ENCODE measurements around the gene DYRK1A.
"Not testable (repeated sequence)": the region's sequence is repeated elsewhere in the genome, so short reads cannot be mapped to it uniquely, and the experiment has no call there.

DYRK1A gene

GRCh38 chr21:37534431-37534830 lies 167.9 kb downstream of the DYRK1A start:
- Histone ChIP-seq H3K9ac (ENCODE audit: insufficient read length) (no peak overlapping the region), H3K9me3 (ENCODE audit: low read depth, low read length) (no peaks in the 10 kb centered on the region), H3K36me3 (ENCODE audit: insufficient read depth, low read length) (no peaks in the 10 kb centered on the region), H3K4me3 (no peak overlapping the region), H3K27ac (no peak overlapping the region)
- no peak for DNase-seq (ENCODE audit: low read depth, low spot score)
- no peak for TF ChIP-seq POLR2AphosphoS5 (IDR thresholded peaks at IDR 0.05; ENCODE audit: borderline replicate concordance, low read depth, low read length)
- TF ChIP-seq FOXP2 (optimal IDR thresholded peaks at IDR 0.05; ENCODE audit: control extremely low read depth, extremely low read length, insufficient read depth): no peak
- no peak for TF ChIP-seq EZH2 (IDR thresholded peaks at IDR 0.05)

GRCh38 chr21:37535130-37535529 lies 168.6 kb downstream of the DYRK1A start:
- no peaks in the 10 kb centered on the region for H3K9me3 ChIP-seq (ENCODE audit: low read depth, low read length)
- TF ChIP-seq EZH2 (IDR thresholded peaks at IDR 0.05) (no peak), POLR2AphosphoS5 (IDR thresholded peaks at IDR 0.05; ENCODE audit: borderline replicate concordance, low read depth, low read length) (no peak), FOXP2 (optimal IDR thresholded peaks at IDR 0.05; ENCODE audit: control extremely low read depth, extremely low read length, insufficient read depth) (no peak)

GRCh38 chr21:37535672-37536071 lies 169.1 kb downstream of the DYRK1A start:
- no peak for DNase-seq (ENCODE audit: low read depth, low spot score)
- TF ChIP-seq POLR2AphosphoS5 (IDR thresholded peaks at IDR 0.05; ENCODE audit: borderline replicate concordance, low read depth, low read length): no peak
- no peak for TF ChIP-seq FOXP2 (optimal IDR thresholded peaks at IDR 0.05; ENCODE audit: control extremely low read depth, extremely low read length, insufficient read depth)
- TF ChIP-seq EZH2 (IDR thresholded peaks at IDR 0.05): no peak
- H3K4me3 ChIP-seq: no peak overlapping the region

More at GRCh38 chr21:37535130-37535529, 168.6 kb downstream of the DYRK1A start:
- no peaks in the 10 kb centered on the region for H3K36me3 ChIP-seq (ENCODE audit: insufficient read depth, low read length)
- no peak overlapping the region for H3K9ac ChIP-seq (ENCODE audit: insufficient read length)
- no peak overlapping the region for H3K4me3 ChIP-seq
- DNase-seq (ENCODE audit: low read depth, low spot score): no peak
- H3K27ac ChIP-seq: no peak overlapping the region

GRCh38 chr21:37536616-37537278 lies 170.2 kb downstream of the DYRK1A start:
- no peak for DNase-seq (ENCODE audit: low read depth, low spot score)
- Histone ChIP-seq H3K9me3 (ENCODE audit: low read depth, low read length) (no peaks in the 10 kb centered on the region), H3K36me3 (ENCODE audit: insufficient read depth, low read length) (no peaks in the 10 kb centered on the region), H3K4me3 (no peak overlapping the region), H3K9ac (ENCODE audit: insufficient read length) (no peak overlapping the region), H3K27ac (no peak overlapping the region)
- no peak for TF ChIP-seq EZH2 (IDR thresholded peaks at IDR 0.05)
- TF ChIP-seq POLR2AphosphoS5 (IDR thresholded peaks at IDR 0.05; ENCODE audit: borderline replicate concordance, low read depth, low read length): no peak
- TF ChIP-seq FOXP2 (optimal IDR thresholded peaks at IDR 0.05; ENCODE audit: control extremely low read depth, extremely low read length, insufficient read depth): no peak

More at GRCh38 chr21:37535672-37536071, 169.1 kb downstream of the DYRK1A start:
- Histone ChIP-seq H3K27ac (no peak overlapping the region), H3K36me3 (ENCODE audit: insufficient read depth, low read length) (no peaks in the 10 kb centered on the region), H3K9ac (ENCODE audit: insufficient read length) (no peak overlapping the region), H3K9me3 (ENCODE audit: low read depth, low read length) (no peaks in the 10 kb centered on the region)

GRCh38 chr21:37537391-37537996 lies 170.9 kb downstream of the DYRK1A start:
- DNase-seq (ENCODE audit: low read depth, low spot score): no peak
- H3K36me3 ChIP-seq (ENCODE audit: insufficient read depth, low read length): no peaks in the 10 kb centered on the region
- TF ChIP-seq POLR2AphosphoS5 (IDR thresholded peaks at IDR 0.05; ENCODE audit: borderline replicate concordance, low read depth, low read length) (no peak), EZH2 (IDR thresholded peaks at IDR 0.05) (no peak), FOXP2 (optimal IDR thresholded peaks at IDR 0.05; ENCODE audit: control extremely low read depth, extremely low read length, insufficient read depth) (no peak)
- H3K9me3 ChIP-seq (ENCODE audit: low read depth, low read length): no peaks in the 10 kb centered on the region
- H3K9ac ChIP-seq (ENCODE audit: insufficient read length): no peak overlapping the region
- no peak overlapping the region for H3K27ac ChIP-seq
- H3K4me3 ChIP-seq: no peak overlapping the region

- Histone ChIP-seq H3K36me3 (ENCODE audit: insufficient read depth, low read length) (no peaks in the 10 kb centered on the region), H3K9ac (ENCODE audit: insufficient read length) (no peak overlapping the region), H3K4me3 (no peak overlapping the region), H3K27ac (no peak overlapping the region), H3K9me3 (ENCODE audit: low read depth, low read length) (peaks cover 7% of the 10 kb centered on the region; the same call in 1 of the 2 replicates)
- no peak for TF ChIP-seq POLR2AphosphoS5 (IDR thresholded peaks at IDR 0.05; ENCODE audit: borderline replicate concordance, low read depth, low read length)
- TF ChIP-seq EZH2 (IDR thresholded peaks at IDR 0.05): no peak
- TF ChIP-seq FOXP2 (optimal IDR thresholded peaks at IDR 0.05; ENCODE audit: control extremely low read depth, extremely low read length, insufficient read depth): no peak
- DNase-seq (ENCODE audit: low read depth, low spot score): no peak
These were observed 172.5 kb downstream of the DYRK1A start for GRCh38 chr21:37538971-37539590.

GRCh38 chr21:37541128-37541527 lies 174.6 kb downstream of the DYRK1A start:
- H3K27ac ChIP-seq; H3K9me3 ChIP-seq (ENCODE audit: low read depth, low read length); H3K36me3 ChIP-seq (ENCODE audit: insufficient read depth, low read length); DNase-seq (ENCODE audit: low read depth, low spot score); H3K9ac ChIP-seq (ENCODE audit: insufficient read length); H3K4me3 ChIP-seq: not testable (repeated sequence)

GRCh38 chr21:37542512-37542911 lies 175.9 kb downstream of the DYRK1A start:
- Histone ChIP-seq H3K36me3 (ENCODE audit: insufficient read depth, low read length) (no peaks in the 10 kb centered on the region), H3K4me3 (no peak overlapping the region), H3K27ac (no peak overlapping the region), H3K9ac (ENCODE audit: insufficient read length) (no peak overlapping the region), H3K9me3 (ENCODE audit: low read depth, low read length) (peaks cover 7% of the 10 kb centered on the region; the same call in 1 of the 2 replicates)
- no peak for TF ChIP-seq EZH2 (IDR thresholded peaks at IDR 0.05)
- TF ChIP-seq POLR2AphosphoS5 (IDR thresholded peaks at IDR 0.05; ENCODE audit: borderline replicate concordance, low read depth, low read length): no peak
- TF ChIP-seq FOXP2 (optimal IDR thresholded peaks at IDR 0.05; ENCODE audit: control extremely low read depth, extremely low read length, insufficient read depth): no peak
- no peak for DNase-seq (ENCODE audit: low read depth, low spot score)
